MCF 10A (cell line): Measurements from ENCODE around the gene HS6ST1. TPM values are rescaled to one million over a fixed set of nuclear protein-coding genes. Genes with fewer than 3 reads are reported as not detected.

ENCODE experiments used
- BruUV-seq: library from RNA; stranded (reverse); fragments of 400-500 nt; replicated peaks from 2 replicates; lab custom pipeline; 2021; lab: Mats Ljungman, UMichigan
- CTCF ChIA-PET: fragments of 300-600 bp; sonication (Branson Sonifier 250); formaldehyde crosslinking; extraction: SDS; loops from one replicate; lab custom pipeline; 2021; ENCODE audit warnings: antibody characterized with exemption, inconsistent platforms; lab: Yijun Ruan, JAX
- POLR2A ChIA-PET: fragments of 300-600, 350-650 bp; sonication (Branson Sonifier 250); formaldehyde crosslinking; extraction: SDS; loops from one replicate; lab custom pipeline; 2020; ENCODE audit warnings: antibody characterized with exemption, inconsistent platforms; lab: Yijun Ruan, JAX
- DNase-seq: peaks from one replicate; pipeline ENCODE4 v3.0.0-alpha.2; 2018; ENCODE audit not compliant: unreplicated experiment
- H3K27ac Mint-ChIP-seq: one replicate; pipeline ENCODE4 v1.8.0; 2022; ENCODE audit warnings: mild to moderate bottlenecking, low read depth, mixed read lengths; ENCODE audit not compliant: unreplicated experiment
- H3K27me3 Mint-ChIP-seq: one replicate; pipeline ENCODE4 v1.8.0; 2022; ENCODE audit warnings: mixed read lengths; ENCODE audit not compliant: insufficient read depth, unreplicated experiment
- H3K36me3 Mint-ChIP-seq: one replicate; pipeline ENCODE4 v1.8.0; 2022; ENCODE audit warnings: mild to moderate bottlenecking, moderate library complexity, mixed read lengths; ENCODE audit not compliant: insufficient read depth, unreplicated experiment
- H3K4me1 Mint-ChIP-seq: one replicate; pipeline ENCODE4 v1.8.0; 2022; ENCODE audit warnings: mixed read lengths; ENCODE audit not compliant: insufficient read depth, unreplicated experiment
- H3K4me3 Mint-ChIP-seq: one replicate; pipeline ENCODE4 v1.8.0; 2022; ENCODE audit warnings: mild to moderate bottlenecking, moderate library complexity, mixed read lengths; ENCODE audit not compliant: unreplicated experiment
- H3K9me3 Mint-ChIP-seq: one replicate; pipeline ENCODE4 v1.8.0; 2022; ENCODE audit warnings: mixed read lengths; ENCODE audit not compliant: unreplicated experiment
- CTCF ChIP-seq: fragments of 200-600 bp; IDR thresholded peaks from one replicate; pipeline ENCODE4 v1.8.0; 2022; ENCODE audit warnings: antibody characterized with exemption, mild to moderate bottlenecking; ENCODE audit not compliant: unreplicated experiment
- intact Hi-C: fragments of 100-400 bp; cut with micrococcal nuclease; formaldehyde crosslinking; loops from 2 replicates; pipeline ENCODE4 v1.14.1; 2022
- total RNA-seq: library from RNA; stranded (reverse); gene quantifications from 2 replicates; pipeline ENCODE4 v1.2.3, GENCODE V29; 2022

The HS6ST1 gene
- total RNA-seq, 1 experiment from 2014 or later, result 9.6 TPM

- Mint-ChIP-seq H3K4me3 (no peak overlapping the region), H3K36me3 (no peaks in the 10 kb centered on the region), H3K27me3 (no peaks in the 10 kb centered on the region), H3K27ac (no peak overlapping the region), H3K9me3 (no peaks in the 10 kb centered on the region), H3K4me1 (peaks cover 32% of the 10 kb centered on the region)
- intact Hi-C loops, result no loop called here
- POLR2A ChIA-PET, result no interaction called here
- no peak for DNase-seq
- BruUV-seq, result no TSS peak
- CTCF ChIA-PET, result interaction anchor here (0.6 kb wide), 1 partner anchor 763 kb away, joined by 3 read pairs; no protein-coding TSS in a partner anchor
- no peak for TF ChIP-seq CTCF
Measured at GRCh38 chr2:128298846-128299507, 19.7 kb downstream of the HS6ST1 start.

GRCh38 chr2:128298286-128298685, 20.4 kb downstream of the HS6ST1 start:
- DNase-seq, result no peak
- Mint-ChIP-seq H3K4me3 (no peak overlapping the region), H3K27ac (no peak overlapping the region), H3K4me1 (peaks cover 28% of the 10 kb centered on the region), H3K9me3 (no peaks in the 10 kb centered on the region), H3K36me3 (no peaks in the 10 kb centered on the region), H3K27me3 (no peaks in the 10 kb centered on the region)
- POLR2A ChIA-PET, result no interaction called here
- CTCF ChIA-PET, result interaction anchor here (0.6 kb wide), 2 partner anchors 714 to 764 kb away, joined by 3 read pairs; no protein-coding TSS in a partner anchor
- intact Hi-C loops, result no loop called here
- no peak for TF ChIP-seq CTCF
- BruUV-seq, result no TSS peak

GRCh38 chr2:128293870-128294455, 24.7 kb downstream of the HS6ST1 start:
- DNase-seq, result no peak
- H3K9me3 Mint-ChIP-seq, result no peaks in the 10 kb centered on the region
- BruUV-seq, result no TSS peak
- no peak overlapping the region for H3K4me3 Mint-ChIP-seq
- TF ChIP-seq CTCF, result no peak
- intact Hi-C loops, result no loop called here
- ChIA-PET CTCF (interaction anchor here (0.7 kb wide), 1 partner anchor 100 kb away, joined by 3 read pairs; no protein-coding TSS in a partner anchor), POLR2A (no interaction called here)
- peaks cover 6% of the 10 kb centered on the region for H3K4me1 Mint-ChIP-seq
- no peaks in the 10 kb centered on the region for H3K36me3 Mint-ChIP-seq
- no peak overlapping the region for H3K27ac Mint-ChIP-seq
- no peaks in the 10 kb centered on the region for H3K27me3 Mint-ChIP-seq

- Mint-ChIP-seq H3K27ac (no peak overlapping the region), H3K9me3 (no peaks in the 10 kb centered on the region), H3K27me3 (no peaks in the 10 kb centered on the region), H3K36me3 (no peaks in the 10 kb centered on the region), H3K4me1 (peaks cover 6% of the 10 kb centered on the region), H3K4me3 (no peak overlapping the region)
- ChIA-PET POLR2A (no interaction called here), CTCF (no interaction called here)
- intact Hi-C loops, result no loop called here
- BruUV-seq, result no TSS peak
- DNase-seq, result no peak
- TF ChIP-seq CTCF, result no peak
Measured at GRCh38 chr2:128293426-128293755, 25.3 kb downstream of the HS6ST1 start.
